ENCODE data around the gene CYFIP2.

- TF ChIP-seq EZH2 (IDR thresholded peaks at IDR 0.05) (no peak), CTCF (IDR thresholded peaks at IDR 0.05 in 2 of 3, conservative IDR thresholded peaks at IDR 0.05 in 1 of 3; ENCODE audit: borderline replicate concordance in 1 of 3, insufficient read depth in 1 of 3, low read depth in 2 of 3, low read length in 2 of 3) (no peak), POLR2A (IDR thresholded peaks at IDR 0.05; ENCODE audit: borderline replicate concordance, extremely low read depth, insufficient read depth, insufficient read length) (no peak), ZNF274 (IDR thresholded peaks at IDR 0.05; ENCODE audit: low read depth, low read length) (no peak), MAX (IDR thresholded peaks at IDR 0.05) (no peak), REST (IDR thresholded peaks at IDR 0.05; ENCODE audit: low read depth) (no peak), ATF3 (IDR thresholded peaks at IDR 0.05) (no peak), EGR1 (IDR thresholded peaks at IDR 0.05; ENCODE audit: low read depth) (no peak), EZH2phosphoT487 (IDR thresholded peaks at IDR 0.05; ENCODE audit: borderline replicate concordance) (no peak)
Observed at GRCh38 chr5:157415838-157416237, 149.9 kb downstream of the CYFIP2 start.

Measured in HCT116 (cell line).